HG03139 (cell line): ENCODE measurements around the gene PEX6.
A peak's percentile ranks its signal among the peaks of the same experiment; 100 is the strongest.

ENCODE experiments used
- ATAC-seq: cut with Tn5 transposase; IDR thresholded peaks from one replicate; pipeline ENCODE4 v1.9.1; 2021; ENCODE audit not compliant: unreplicated experiment

PEX6 gene

GRCh38 chr6:42936398-42936797 lies 42.6 kb downstream of the PEX6 start:
- no peak for ATAC-seq

- ATAC-seq: no peak
Observed at GRCh38 chr6:42935322-42935721, 43.7 kb downstream of the PEX6 start.

GRCh38 chr6:42933205-42933604 lies 45.8 kb downstream of the PEX6 start:
- no peak for ATAC-seq

GRCh38 chr6:42932412-42932811 lies 46.6 kb downstream of the PEX6 start:
- no peak for ATAC-seq

GRCh38 chr6:42929821-42930360 lies 49.1 kb downstream of the PEX6 start:
- ATAC-seq: peak; percentile 53

- ATAC-seq: peak; percentile 58
Observed at GRCh38 chr6:42928986-42929820, 49.8 kb downstream of the PEX6 start, which contains the start of gene CNPY3. Gene CNPY3, plus strand, starts transcription at chr6:42929480. Its CDS starts 91 bp downstream, at chr6:42929571.

GRCh38 chr6:42925248-42925857 lies 53.6 kb downstream of the PEX6 start:
- ATAC-seq: no peak

GRCh38 chr6:42923666-42924065 lies 55.3 kb downstream of the PEX6 start:
- ATAC-seq: no peak

GRCh38 chr6:42921801-42922200 lies 57.2 kb downstream of the PEX6 start:
- no peak for ATAC-seq

- ATAC-seq: no peak
Observed at GRCh38 chr6:42916288-42916687, 62.7 kb downstream of the PEX6 start.

- ATAC-seq: no peak
Observed at GRCh38 chr6:42915732-42916131, 63.2 kb downstream of the PEX6 start, which contains the start of gene PTCRA. Gene PTCRA, plus strand, starts transcription at chr6:42916053. Its CDS starts 17 bp downstream, at chr6:42916070.

- ATAC-seq: no peak
Observed at GRCh38 chr6:42914546-42914945, 64.4 kb downstream of the PEX6 start.
